HG03520 (cell line): ENCODE measurements around the gene C13orf46.
"Not testable (repeated sequence)": the region's sequence is repeated elsewhere in the genome, so short reads cannot be mapped to it uniquely, and the experiment has no call there.

Experiments
- ATAC-seq: cut with Tn5 transposase; IDR thresholded peaks from one replicate; pipeline ENCODE4 v1.9.1; 2021; ENCODE audit warnings: mild to moderate bottlenecking, moderate library complexity; ENCODE audit not compliant: unreplicated experiment

Gene C13orf46

DNA sequence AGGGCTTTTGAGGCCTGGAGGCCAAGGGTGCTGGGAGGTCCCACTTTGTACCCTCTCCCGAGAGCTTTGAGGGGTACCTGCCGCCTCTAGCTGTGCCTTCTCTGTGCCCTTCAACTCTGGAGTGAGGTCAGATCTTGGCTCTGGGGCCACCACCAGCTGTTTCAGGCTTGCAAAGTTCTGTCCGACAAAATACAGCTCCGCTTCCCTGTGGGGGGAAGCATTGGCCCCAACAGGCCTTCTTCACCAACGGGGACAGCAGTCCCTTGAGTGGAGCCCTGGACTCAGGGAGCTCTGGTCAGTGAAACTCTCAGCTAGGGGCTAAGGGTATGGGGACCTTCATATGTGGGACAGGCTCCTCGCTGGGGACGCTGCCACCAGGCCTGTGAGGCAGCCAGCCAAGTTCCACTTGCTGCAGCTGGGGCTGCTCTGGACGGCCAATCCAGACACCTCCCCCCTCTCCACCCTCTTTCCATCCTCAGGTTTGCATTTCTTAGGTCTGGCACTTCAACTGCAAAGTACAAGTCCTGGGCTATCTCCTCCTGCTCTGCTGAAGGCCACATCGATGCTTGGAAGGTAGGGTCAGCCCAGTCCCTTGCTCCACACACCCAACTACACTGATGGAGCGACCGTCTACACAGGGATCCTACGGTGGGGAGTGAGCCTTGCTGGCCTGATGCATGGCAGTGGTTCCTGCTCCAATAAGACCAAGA lies 46.8 kb downstream of the C13orf46 start:
- no peak for ATAC-seq

DNA sequence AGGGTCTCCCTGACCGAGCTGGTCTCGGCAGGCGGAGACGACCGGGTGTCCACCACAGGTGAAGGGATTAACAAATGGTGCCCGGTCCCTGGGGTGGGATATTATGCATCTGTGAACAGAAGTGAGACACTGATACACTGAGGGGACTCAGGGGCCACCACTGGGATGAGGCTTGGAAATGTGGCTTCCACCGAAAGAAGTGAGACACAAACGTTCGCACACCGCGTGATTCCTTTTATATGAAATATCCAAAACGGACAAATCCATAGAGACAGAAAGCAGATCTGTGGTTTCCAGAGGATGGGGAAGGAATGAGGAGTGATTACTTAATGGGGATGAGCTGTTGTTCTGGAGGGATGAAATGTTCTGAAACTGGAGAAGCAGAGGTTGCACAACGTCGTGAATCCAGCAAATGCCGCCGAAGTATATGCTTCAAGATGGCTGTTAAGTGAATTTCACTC lies 47.5 kb downstream of the C13orf46 start:
- no peak for ATAC-seq

DNA sequence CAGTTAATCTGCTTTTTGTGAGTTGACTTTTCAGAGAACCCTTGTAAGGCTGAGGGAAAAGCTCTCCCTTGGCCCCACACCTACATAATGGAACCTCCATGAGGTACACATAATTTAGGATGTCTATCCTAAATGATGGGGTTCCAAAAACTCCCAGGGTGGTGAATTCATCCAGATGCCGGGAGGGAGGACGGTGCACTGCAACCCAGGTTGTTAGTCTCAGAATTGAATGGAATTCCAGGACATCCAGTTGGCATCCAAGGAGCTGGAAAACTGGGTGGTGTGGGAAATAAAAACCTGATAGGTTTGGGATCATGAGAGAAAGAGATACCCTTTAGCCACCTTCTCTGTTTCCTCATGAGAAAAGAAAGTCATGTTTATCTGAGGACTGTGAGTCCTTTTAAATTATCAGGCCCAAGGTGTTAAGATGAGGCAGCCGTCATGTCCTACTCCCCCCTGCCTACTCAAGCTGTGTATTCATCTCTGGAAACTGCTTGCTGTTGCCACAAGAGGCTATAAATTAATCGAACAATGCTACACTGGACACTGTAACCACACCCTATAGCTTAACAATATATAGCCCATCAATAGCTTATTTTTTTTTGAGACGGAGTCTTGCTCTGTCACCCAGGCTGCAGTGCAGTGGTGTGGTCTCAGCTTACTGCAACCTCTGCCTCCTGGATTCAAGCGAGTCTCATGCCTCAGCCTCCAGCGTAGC lies 49.5 kb downstream of the C13orf46 start:
- ATAC-seq, result no peak

GRCh38 chr13:113923376-113924063 lies 50.4 kb downstream of the C13orf46 start:
- ATAC-seq, result no peak

DNA sequence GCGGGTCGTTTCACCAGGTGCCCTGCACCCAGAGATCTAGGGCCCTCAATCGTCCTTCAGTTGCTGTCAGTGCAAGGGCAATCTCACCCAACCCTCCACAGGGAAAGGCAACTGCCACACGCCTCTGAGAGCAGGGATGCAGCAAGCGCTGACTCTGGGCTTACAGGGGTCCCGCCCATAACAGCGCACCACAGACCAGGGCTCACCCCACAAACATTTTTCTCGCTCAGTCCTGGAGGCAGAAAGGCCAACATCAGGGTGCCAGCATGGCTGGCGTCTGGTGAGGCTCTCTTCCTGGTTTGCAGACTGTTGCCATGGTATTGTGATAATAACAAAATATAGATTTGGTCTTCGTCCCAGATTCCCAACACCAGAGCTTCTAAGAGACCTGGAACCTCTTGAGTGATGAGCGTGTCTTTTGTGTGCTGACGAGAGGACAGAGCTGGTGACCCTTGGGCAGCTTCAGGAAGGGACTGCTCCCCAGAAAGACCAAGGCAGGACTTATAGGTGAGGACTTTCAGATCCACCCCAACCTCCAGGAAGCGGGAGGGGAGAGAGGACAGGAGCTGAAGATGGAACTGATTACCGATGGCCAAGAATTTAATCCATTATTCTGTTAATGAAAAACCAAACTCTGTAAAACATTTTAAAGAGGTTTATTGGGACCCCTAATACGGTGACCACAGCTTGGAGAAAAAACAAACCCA lies 51.3 kb downstream of the C13orf46 start:
- ATAC-seq, result no peak

DNA sequence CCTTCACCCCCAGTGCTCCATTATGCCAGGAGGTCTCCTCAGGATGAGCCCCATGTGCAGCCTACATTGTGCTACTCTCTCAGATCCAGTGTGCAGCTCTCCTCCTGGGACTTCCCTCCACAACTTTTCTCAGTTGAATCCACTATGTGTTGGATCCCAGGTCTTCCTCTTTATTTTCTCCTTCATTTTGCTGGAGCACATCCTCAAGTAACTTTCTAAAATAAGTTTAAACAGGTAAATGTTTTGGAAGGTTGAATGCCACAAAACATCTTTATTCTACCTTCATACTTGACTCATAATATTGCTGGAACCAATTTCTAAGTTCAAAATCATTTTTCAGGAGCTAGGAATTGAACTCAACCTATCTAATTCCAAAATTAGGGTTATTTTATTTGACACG lies 52.1 kb downstream of the C13orf46 start:
- ATAC-seq, result no peak

DNA sequence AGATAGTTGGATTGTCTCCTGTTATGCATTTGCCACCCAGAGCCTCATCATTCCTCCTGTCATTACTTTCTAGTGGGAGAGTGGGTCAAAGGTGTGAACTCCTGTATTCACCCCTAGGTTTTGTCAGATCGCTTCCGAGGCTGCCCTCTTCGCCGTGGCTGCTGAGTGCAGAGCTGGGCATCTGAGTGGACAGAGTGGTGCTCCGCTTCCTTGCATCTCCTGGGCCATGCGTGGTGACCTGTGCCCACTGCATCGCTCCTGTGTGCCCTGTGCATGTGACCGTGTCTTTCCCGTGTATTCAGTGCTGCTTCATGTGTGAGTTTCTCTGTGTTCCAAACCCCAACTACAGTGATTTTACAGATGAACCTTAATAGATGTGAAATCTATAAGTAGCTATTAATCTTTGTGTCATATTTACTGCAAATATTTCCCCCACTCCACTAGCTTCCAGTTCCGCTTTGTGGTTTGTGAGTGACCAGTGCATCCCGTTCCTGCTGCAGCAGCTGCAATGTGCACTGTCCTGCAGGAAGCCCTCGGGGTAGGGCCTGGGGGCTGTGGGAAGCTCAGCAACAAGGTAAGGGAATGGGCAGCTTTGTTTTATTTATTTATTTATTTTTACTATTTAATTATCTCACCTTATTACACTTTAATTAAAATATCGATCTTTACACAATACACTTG lies 53.1 kb downstream of the C13orf46 start:
- ATAC-seq, result no peak

GRCh38 chr13:113919761-113920559 lies 53.9 kb downstream of the C13orf46 start:
- no peak for ATAC-seq

DNA sequence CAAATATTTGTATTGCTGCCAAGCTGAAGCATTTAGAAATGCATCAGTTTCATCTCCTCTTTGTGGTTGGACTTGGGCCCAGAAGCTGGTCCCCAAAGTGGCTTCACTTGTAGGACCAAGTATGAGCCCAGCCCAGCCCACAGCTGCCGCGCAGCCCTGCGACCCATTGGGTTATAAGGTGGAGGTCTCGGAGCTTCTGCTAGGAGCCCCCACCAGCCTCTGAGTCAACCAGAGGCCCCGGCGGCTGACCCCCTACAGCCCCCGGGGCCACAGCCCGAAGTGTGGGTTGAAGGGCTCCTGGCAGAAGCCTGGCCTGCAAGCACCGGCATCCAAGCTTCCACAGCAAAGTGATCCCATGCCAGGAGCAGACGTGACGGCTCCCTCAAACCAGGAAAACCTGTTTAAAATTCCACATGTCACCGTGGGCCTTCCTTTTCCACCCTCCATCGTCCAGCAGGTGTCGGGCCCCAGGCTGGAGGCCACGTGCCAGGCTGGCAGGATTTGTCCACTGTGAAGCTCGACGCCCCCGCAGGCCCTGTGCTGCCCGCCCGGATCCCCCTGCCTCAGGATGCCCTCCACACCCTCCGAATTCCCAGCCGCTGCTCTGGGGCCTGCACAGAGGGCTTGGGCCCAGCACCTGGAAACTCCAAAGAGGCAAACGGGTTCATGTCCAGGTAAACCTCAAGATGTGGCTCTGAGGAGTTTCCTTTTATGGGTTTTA lies 54.7 kb downstream of the C13orf46 start:
- ATAC-seq, result no peak

DNA sequence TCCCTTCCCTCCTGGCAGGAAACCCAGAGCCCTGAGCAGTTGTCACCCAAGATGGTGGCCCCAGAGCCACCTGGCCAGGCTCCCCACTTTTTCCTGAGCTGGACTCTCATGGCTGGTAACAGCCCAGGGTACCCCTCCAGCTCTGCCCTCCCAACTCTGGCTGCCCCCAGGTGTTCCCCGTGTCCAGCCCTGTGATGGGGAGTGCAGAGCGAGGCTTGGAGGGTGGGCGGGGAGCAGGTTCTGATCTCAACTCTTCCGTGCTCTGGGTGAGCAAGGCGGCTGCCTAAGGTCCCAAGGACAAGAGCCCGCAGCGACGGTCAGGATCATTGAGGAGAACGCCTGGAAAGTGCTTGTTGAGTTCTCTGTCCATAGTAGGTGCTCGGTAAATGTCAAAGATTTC lies 55.3 kb downstream of the C13orf46 start:
- ATAC-seq, result no peak

- no peak for ATAC-seq
These were observed 56.1 kb downstream of the C13orf46 start for GRCh38 chr13:113917594-113918371.

GRCh38 chr13:113917096-113917495 lies 56.8 kb downstream of the C13orf46 start:
- ATAC-seq, result no peak

- no peak for ATAC-seq
These were observed 57.5 kb downstream of the C13orf46 start for GRCh38 chr13:113916330-113916815.

DNA sequence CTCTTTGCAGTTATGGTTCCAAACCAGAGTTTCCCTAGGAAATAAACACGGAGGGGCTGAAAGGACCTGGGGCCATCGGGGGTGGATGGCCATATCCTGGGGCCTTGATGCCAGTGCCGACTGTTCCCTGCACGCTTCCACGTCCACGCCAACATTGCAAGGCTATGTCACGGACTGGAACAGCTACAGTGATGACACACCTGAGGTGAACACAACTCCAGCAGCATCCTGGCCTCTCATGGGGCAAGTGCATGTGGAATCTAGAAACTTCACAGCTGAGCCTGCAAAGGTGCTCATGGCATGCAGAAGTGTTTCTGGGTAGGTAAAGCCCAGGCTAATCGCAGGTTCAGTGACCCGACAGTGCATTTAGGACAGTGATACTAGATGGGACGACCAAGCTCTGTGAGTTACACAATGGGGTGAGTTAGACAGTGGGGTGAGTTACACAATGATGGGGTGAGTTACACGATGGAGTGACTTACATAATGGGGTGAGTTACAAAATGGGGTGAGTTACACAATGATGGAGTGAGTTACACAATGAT lies 58.0 kb downstream of the C13orf46 start:
- no peak for ATAC-seq

GRCh38 chr13:113915012-113915763 lies 58.7 kb downstream of the C13orf46 start:
- ATAC-seq, result no peak

DNA sequence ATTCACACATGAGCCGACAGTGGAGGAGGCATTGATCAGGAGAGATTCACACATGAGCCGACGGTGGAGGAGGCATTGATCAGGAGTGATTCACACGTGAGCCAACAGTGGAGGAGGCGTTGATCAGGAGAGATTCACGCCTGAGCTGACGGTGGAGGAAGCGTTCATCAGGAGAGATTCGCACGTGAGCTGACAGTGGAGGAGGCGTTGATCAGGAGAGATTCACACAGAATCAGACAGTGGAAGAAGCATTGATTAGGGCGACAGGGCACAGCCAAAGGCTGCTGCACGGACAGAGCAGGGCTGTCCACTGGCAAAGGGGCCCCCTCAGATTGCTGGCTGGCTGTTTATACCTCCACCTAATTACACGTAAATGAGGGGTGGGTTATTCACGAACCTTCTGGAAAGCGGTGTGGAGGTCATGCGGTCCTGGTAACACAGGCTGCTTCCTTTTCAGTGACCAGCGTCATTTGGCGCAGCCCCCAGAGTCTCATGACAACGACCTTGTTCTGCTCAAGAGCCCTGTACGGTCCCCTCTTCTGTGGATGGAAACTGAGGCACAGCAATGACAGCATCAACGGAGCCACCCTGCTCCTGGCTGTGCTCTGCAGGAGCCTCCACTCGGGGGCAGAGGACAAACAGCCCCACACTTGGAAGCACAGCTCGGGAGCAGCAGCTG lies 59.4 kb downstream of the C13orf46 start:
- ATAC-seq, result no peak

GRCh38 chr13:113913838-113914237 lies 60.0 kb downstream of the C13orf46 start:
- ATAC-seq, result not testable (repeated sequence)
